CD4-positive, CD25-positive, alpha-beta regulatory T cell (primary cell): ENCODE measurements around the gene ADCK2. TPM values are rescaled to one million over a fixed set of nuclear protein-coding genes. Genes with fewer than 3 reads are reported as not detected.
A peak's percentile ranks its signal among the peaks of the same experiment; 100 is the strongest.

Experiments used
- ATAC-seq, 2 donors: fragments of 150-1000 bp; cut with Tn5 transposase; one replicate each; pipeline ENCODE4 v1.10.0; 2021; ENCODE audit warnings: low read depth in 2 of 2, moderate number of reproducible peaks in 2 of 2, moderate library complexity in 1 of 2
- DNase-seq, 3 donors: peaks; one replicate each; pipeline versions ENCODE4 v3.0.0 to v3.0.0-alpha.2; 2012 to 2022; ENCODE audit warnings: mixed read lengths in 1 of 3
- H3K27ac ChIP-seq: one replicate; pipeline ENCODE4 v1.7.0; 2013; ENCODE audit warnings: mild to moderate bottlenecking, low read length; ENCODE audit not compliant: insufficient read depth, poor library complexity, severe bottlenecking
- H3K27me3 ChIP-seq: one replicate; pipeline ENCODE4 v1.7.0; 2013; ENCODE audit warnings: low read length; ENCODE audit not compliant: control insufficient read depth, insufficient read depth
- H3K36me3 ChIP-seq: one replicate; pipeline ENCODE4 v1.7.0; 2013; ENCODE audit warnings: mild to moderate bottlenecking, low read length, moderate library complexity; ENCODE audit not compliant: control insufficient read depth, insufficient read depth
- H3K4me1 ChIP-seq: 2 replicates; pipeline ENCODE4 v1.7.0; 2013; ENCODE audit warnings: mild to moderate bottlenecking, low read length; ENCODE audit not compliant: insufficient read depth, control insufficient read depth, poor library complexity, severe bottlenecking
- H3K4me3 ChIP-seq: one replicate; pipeline ENCODE4 v1.7.0; 2013; ENCODE audit warnings: low read depth, mild to moderate bottlenecking, low read length, moderate library complexity
- H3K9me3 ChIP-seq, 2 experiments: 1 replicate in 1 of 2; 2 replicates in 1 of 2; pipeline ENCODE4 v1.7.0; 2013; ENCODE audit warnings: low read length in 2 of 2, mild to moderate bottlenecking in 1 of 2, moderate library complexity in 1 of 2; ENCODE audit not compliant: control insufficient read depth in 2 of 2
- H3K27ac Mint-ChIP-seq, 3 donors: one replicate each; pipeline ENCODE4 v1.8.0; 2020 to 2022; ENCODE audit warnings: mild to moderate bottlenecking in 3 of 3, mixed read lengths in 3 of 3, moderate library complexity in 2 of 3
- H3K27me3 Mint-ChIP-seq: one replicate; pipeline ENCODE4 v1.8.0; 2022; ENCODE audit warnings: mild to moderate bottlenecking, mixed read lengths
- H3K36me3 Mint-ChIP-seq: one replicate; pipeline ENCODE4 v1.8.0; 2020; ENCODE audit warnings: mixed read lengths
- H3K4me1 Mint-ChIP-seq, 4 donors: one replicate each; pipeline ENCODE4 v1.8.0; 2020 to 2022; ENCODE audit warnings: mixed read lengths in 4 of 4, mild to moderate bottlenecking in 1 of 4
- H3K4me3 Mint-ChIP-seq, 4 donors: one replicate each; pipeline ENCODE4 v1.8.0; 2020 to 2022; ENCODE audit warnings: mild to moderate bottlenecking in 4 of 4, mixed read lengths in 4 of 4, moderate library complexity in 3 of 4
- H3K9me3 Mint-ChIP-seq, 7 donors: one replicate each; pipeline ENCODE4 v1.8.0; 2020 to 2022; ENCODE audit warnings: mixed read lengths in 7 of 7, mild to moderate bottlenecking in 3 of 7, moderate library complexity in 2 of 7
- polyA plus RNA-seq, 4 donors: library from polyadenylated mRNA; unstranded; fragments of 300-500 nt; fragmentation: Illumina TruSeq; gene quantifications; one replicate each; pipeline ENCODE4 v1.2.3, GENCODE V29; 2021
- total RNA-seq: library from RNA; stranded (reverse); gene quantifications from one replicate; pipeline ENCODE4 v1.2.3, GENCODE V29; 2022

The ADCK2 gene
- total and polyA plus RNA-seq, 5 donors from 2014 or later: 14.3 to 35.2 (median 32.0) TPM

DNA sequence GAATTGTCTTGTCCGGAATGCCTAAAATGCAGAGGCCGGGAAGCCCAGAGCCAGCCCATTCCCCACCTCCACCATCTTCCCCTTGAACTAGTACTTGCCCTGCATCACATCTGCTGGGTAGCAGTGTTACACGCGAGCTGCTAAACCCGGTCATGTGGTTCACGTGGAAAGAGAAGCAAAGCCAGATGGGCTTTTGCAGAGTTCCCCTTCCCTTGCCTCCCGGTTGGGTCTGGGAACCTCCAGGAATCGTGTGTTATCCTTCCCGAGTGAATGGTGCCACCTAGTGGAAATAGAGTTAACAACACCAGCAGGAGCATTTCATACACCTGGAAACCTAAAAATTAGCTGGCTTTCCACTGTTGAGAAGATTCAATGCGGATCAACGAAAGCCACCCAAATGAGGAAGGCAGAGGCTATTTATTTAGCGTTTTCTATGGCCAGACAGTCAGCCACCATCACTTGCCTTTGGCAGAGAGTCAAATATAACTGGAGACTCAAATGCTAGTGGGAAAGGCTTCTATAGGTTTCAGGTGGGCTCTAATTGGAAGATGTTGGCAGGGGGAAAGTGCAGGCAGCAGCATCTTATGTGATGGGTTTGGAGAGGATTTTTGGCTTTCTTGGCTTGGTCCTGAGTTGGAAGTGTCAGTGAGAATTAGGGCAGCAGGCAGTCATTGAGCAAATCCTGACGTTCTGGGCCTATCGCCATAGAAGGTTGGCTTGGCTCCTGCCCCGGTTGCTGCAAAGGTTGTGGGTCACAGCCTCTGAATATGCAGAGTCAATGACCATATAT, 19.2 kb upstream of the ADCK2 start:
- H3K4me1 ChIP-seq: peaks cover 8% of the 10 kb centered on the region
- H3K36me3 Mint-ChIP-seq: no peaks in the 10 kb centered on the region
- H3K9me3 ChIP-seq: no peaks in the 10 kb centered on the region
- no peak for ATAC-seq
- H3K4me3 ChIP-seq: no peak overlapping the region
- DNase-seq: peak; percentile 5 to 40 (median 38)
- peaks cover 33% of the 10 kb centered on the region for H3K27me3 Mint-ChIP-seq
- H3K27ac ChIP-seq: no peak overlapping the region
- H3K27me3 ChIP-seq: no peaks in the 10 kb centered on the region
- no peak overlapping the region for H3K4me3 Mint-ChIP-seq
- peaks cover 0 to 2% (median 0%) of the 10 kb centered on the region in 7 donors for H3K9me3 Mint-ChIP-seq
- H3K4me1 Mint-ChIP-seq: peaks cover 5 to 20% (median 17%) of the 10 kb centered on the region in 4 donors
- H3K36me3 ChIP-seq: no peaks in the 10 kb centered on the region
- peak overlapping the region in 1 of 3 donors; percentile 16 for H3K27ac Mint-ChIP-seq

DNA sequence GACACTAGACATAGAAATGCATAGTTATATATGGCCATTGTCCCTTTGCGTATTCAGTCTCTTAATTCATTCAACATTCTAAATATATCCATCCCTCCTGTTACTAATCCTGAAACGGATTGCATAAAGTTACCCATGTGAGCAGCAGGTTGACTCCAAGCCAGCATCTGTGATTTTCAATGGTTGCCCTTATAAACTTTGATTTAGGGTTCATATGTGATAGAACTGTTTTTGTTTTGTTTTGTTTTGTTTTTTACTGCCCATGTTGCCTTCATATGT, 18.7 kb upstream of the ADCK2 start:
- peaks cover 8% of the 10 kb centered on the region for H3K4me1 ChIP-seq
- Mint-ChIP-seq H3K36me3 (no peaks in the 10 kb centered on the region), H3K27ac (no peak overlapping the region), H3K9me3 (peaks cover 0 to 2% (median 0%) of the 10 kb centered on the region in 7 donors), H3K4me3 (no peak overlapping the region), H3K27me3 (peaks cover 33% of the 10 kb centered on the region), H3K4me1 (peaks cover 5 to 20% (median 17%) of the 10 kb centered on the region in 4 donors)
- H3K27me3 ChIP-seq: no peaks in the 10 kb centered on the region
- DNase-seq (no peak), ATAC-seq (no peak)
- no peak overlapping the region for H3K4me3 ChIP-seq
- H3K27ac ChIP-seq: no peak overlapping the region
- no peaks in the 10 kb centered on the region for H3K36me3 ChIP-seq
- no peaks in the 10 kb centered on the region for H3K9me3 ChIP-seq

- Mint-ChIP-seq H3K9me3 (peaks cover 0 to 2% (median 0%) of the 10 kb centered on the region in 7 donors), H3K36me3 (no peaks in the 10 kb centered on the region), H3K27ac (no peak overlapping the region), H3K27me3 (peaks cover 33% of the 10 kb centered on the region), H3K4me1 (peaks cover 5 to 20% (median 17%) of the 10 kb centered on the region in 4 donors), H3K4me3 (no peak overlapping the region)
- no peak for ATAC-seq
- peaks cover 8% of the 10 kb centered on the region for H3K4me1 ChIP-seq
- H3K27ac ChIP-seq: no peak overlapping the region
- DNase-seq: no peak
- H3K27me3 ChIP-seq: no peaks in the 10 kb centered on the region
- no peaks in the 10 kb centered on the region for H3K36me3 ChIP-seq
- no peak overlapping the region for H3K4me3 ChIP-seq
- no peaks in the 10 kb centered on the region for H3K9me3 ChIP-seq
Measured at GRCh38 chr7:140654661-140655060, 18.1 kb upstream of the ADCK2 start.

GRCh38 chr7:140655511-140656408, 17.0 kb upstream of the ADCK2 start:
- Histone ChIP-seq H3K4me3 (peak overlapping the region; percentile 51), H3K27me3 (no peaks in the 10 kb centered on the region), H3K27ac (no peak overlapping the region), H3K36me3 (no peaks in the 10 kb centered on the region), H3K4me1 (peaks cover 8% of the 10 kb centered on the region), H3K9me3 (no peaks in the 10 kb centered on the region)
- peak overlapping the region; percentile 79 to 96 (median 92) for H3K27ac Mint-ChIP-seq
- H3K36me3 Mint-ChIP-seq: no peaks in the 10 kb centered on the region
- ATAC-seq (no peak), DNase-seq (no peak)
- H3K4me1 Mint-ChIP-seq: peaks cover 5 to 20% (median 17%) of the 10 kb centered on the region in 4 donors
- H3K27me3 Mint-ChIP-seq: peaks cover 35% of the 10 kb centered on the region
- H3K4me3 Mint-ChIP-seq: peak overlapping the region in 2 of 4 donors; percentile 81 to 91
- H3K9me3 Mint-ChIP-seq: peaks cover 0 to 2% (median 0%) of the 10 kb centered on the region in 7 donors

DNA sequence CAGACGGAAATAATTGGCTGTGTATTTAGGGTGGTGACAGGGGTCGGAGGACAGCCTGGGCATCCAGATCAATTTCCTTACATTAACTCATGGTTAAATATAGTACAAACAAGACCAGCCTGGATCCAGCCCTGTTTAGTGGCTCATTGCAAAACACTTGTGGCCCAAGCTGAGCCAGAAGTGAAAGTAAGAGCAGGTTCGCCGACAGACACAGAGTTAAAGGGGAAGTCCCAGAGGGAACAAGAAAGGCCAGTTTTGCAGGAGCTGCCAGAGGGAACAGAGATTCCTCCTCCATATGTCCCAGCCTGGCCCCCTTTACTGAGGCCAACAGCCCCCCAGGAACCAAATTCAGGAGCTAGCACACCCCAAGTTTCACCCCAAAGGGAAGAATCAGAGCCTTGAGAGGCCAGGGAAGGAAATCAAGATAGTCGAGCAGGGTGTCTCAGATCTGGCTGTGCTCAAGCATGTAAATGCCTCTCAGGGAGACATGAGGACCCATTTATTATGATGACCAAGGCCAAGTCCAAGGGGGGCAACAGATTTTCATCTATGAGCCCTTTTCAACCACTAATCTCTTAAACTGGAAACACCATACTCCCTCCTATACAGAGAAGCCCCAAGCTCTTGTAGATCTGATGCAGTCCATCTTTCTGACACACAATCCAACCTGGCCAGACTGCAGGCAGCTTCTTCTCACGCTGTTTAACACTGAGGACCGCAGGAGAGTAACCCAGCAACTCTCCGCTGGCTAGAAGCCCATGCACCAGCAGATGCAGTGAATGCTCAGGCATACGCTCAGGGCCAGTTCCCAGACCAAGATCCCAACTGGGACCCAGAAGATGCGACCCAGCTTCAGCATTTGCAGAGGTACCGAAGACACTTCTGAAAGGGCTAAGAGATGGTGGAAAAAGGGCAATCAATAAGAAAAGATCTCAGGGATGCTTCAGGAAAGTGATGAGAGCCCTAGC, 15.9 kb upstream of the ADCK2 start:
- DNase-seq (peak in 1 of 3 donors; percentile 76), ATAC-seq (peak; percentile 71)
- peaks cover 8% of the 10 kb centered on the region for H3K4me1 ChIP-seq
- Mint-ChIP-seq H3K9me3 (peaks cover 0 to 2% (median 0%) of the 10 kb centered on the region in 7 donors), H3K4me1 (peaks cover 5 to 20% (median 17%) of the 10 kb centered on the region in 4 donors), H3K27me3 (peaks cover 37% of the 10 kb centered on the region), H3K27ac (peak overlapping the region; percentile 79 to 96 (median 92)), H3K4me3 (peak overlapping the region; percentile 5 to 91 (median 82)), H3K36me3 (no peaks in the 10 kb centered on the region)
- H3K4me3 ChIP-seq: peak overlapping the region; percentile 51
- no peaks in the 10 kb centered on the region for H3K27me3 ChIP-seq
- no peaks in the 10 kb centered on the region for H3K9me3 ChIP-seq
- H3K36me3 ChIP-seq: no peaks in the 10 kb centered on the region
- H3K27ac ChIP-seq: no peak overlapping the region

DNA sequence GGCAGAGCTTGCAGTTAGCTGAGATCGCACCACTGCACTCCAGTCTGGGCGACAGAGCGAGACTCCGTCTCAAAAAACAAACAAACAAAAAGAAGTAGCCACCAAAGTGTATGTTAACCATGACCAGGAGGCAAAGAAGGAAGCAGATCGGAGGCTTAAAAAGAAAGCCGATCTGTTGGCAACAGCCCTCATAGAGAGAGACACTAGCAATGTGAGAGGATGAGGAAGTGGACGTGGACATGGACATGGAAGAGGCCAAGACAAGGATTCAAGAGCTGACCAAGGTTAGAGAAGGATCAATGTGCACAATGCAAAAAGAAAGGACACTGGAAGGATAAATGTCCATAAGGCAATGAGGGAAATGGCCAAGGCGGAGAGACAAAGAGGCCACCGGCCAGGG, 14.9 kb upstream of the ADCK2 start:
- no peaks in the 10 kb centered on the region for H3K27me3 ChIP-seq
- Mint-ChIP-seq H3K27me3 (peaks cover 35% of the 10 kb centered on the region), H3K36me3 (no peaks in the 10 kb centered on the region), H3K4me3 (no peak overlapping the region), H3K4me1 (peaks cover 5 to 20% (median 17%) of the 10 kb centered on the region in 4 donors), H3K27ac (no peak overlapping the region), H3K9me3 (peaks cover 0 to 2% (median 0%) of the 10 kb centered on the region in 7 donors)
- ATAC-seq (no peak), DNase-seq (no peak)
- no peaks in the 10 kb centered on the region for H3K9me3 ChIP-seq
- H3K36me3 ChIP-seq: no peaks in the 10 kb centered on the region
- peaks cover 8% of the 10 kb centered on the region for H3K4me1 ChIP-seq
- no peak overlapping the region for H3K27ac ChIP-seq
- no peak overlapping the region for H3K4me3 ChIP-seq

DNA sequence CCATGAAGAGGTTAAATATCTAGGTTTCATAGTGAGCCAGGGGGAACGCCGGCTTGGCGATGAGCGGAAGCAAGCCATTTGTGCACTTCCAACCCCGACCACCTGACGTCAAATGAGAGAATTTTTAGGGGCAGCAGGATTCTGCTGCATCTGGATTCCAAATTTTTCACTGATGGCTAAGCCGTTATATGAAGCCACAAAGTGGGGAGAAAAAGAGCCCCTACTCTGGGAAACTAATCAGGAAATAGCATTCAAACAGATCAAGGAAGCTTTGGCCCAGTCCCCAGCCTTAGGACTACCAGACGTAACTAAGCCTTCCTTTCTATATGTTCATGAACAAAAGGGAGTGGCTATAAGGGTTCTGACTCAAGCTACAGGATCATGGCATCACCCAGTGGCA, 12.9 kb upstream of the ADCK2 start:
- H3K4me3 Mint-ChIP-seq: no peak overlapping the region
- H3K9me3 Mint-ChIP-seq: peaks cover 0 to 3% (median 0%) of the 10 kb centered on the region in 7 donors
- no peak overlapping the region for H3K27ac Mint-ChIP-seq
- Histone ChIP-seq H3K36me3 (no peaks in the 10 kb centered on the region), H3K4me3 (no peak overlapping the region), H3K27ac (no peak overlapping the region), H3K9me3 (no peaks in the 10 kb centered on the region), H3K27me3 (no peaks in the 10 kb centered on the region), H3K4me1 (peaks cover 8% of the 10 kb centered on the region)
- no peak for DNase-seq
- peaks cover 0 to 16% (median 12%) of the 10 kb centered on the region in 4 donors for H3K4me1 Mint-ChIP-seq
- peaks cover 37% of the 10 kb centered on the region for H3K27me3 Mint-ChIP-seq
- ATAC-seq: no peak
- H3K36me3 Mint-ChIP-seq: no peaks in the 10 kb centered on the region
